GM21723 (cell line): ENCODE measurements around the gene ZNF511.
"Not testable (repeated sequence)": the region's sequence is repeated elsewhere in the genome, so short reads cannot be mapped to it uniquely, and the experiment has no call there.

Source experiments
- ATAC-seq: cut with Tn5 transposase; IDR thresholded peaks from one replicate; pipeline ENCODE4 v1.9.1; 2021; ENCODE audit warnings: mild to moderate bottlenecking, moderate library complexity; ENCODE audit not compliant: unreplicated experiment

ZNF511 gene

GRCh38 chr10:133308421-133309099 lies at the start of gene ZNF511, which contains the start of gene TUBGCP2:
Gene ZNF511, plus strand, starts transcription at chr10:133308914. Its CDS starts 30 bp downstream, at chr10:133308944.
Gene TUBGCP2, minus strand, starts transcription at chr10:133308872. Its CDS starts 5,931 bp downstream, at chr10:133302941.
- peak; percentile 82 for ATAC-seq

GRCh38 chr10:133259602-133259989 lies 49.1 kb upstream of the ZNF511 start:
- no peak for ATAC-seq

GRCh38 chr10:133260895-133261725 lies 47.6 kb upstream of the ZNF511 start:
- ATAC-seq = peak; percentile 58

- peak; percentile 50 for ATAC-seq
These were observed 46.9 kb upstream of the ZNF511 start for GRCh38 chr10:133261726-133262325.

- no peak for ATAC-seq
These were observed 46.0 kb upstream of the ZNF511 start for GRCh38 chr10:133262696-133263095.

- no peak for ATAC-seq
These were observed 45.0 kb upstream of the ZNF511 start for GRCh38 chr10:133263674-133264073.

GRCh38 chr10:133264461-133264860 lies 44.3 kb upstream of the ZNF511 start:
- ATAC-seq = no peak

- ATAC-seq = not testable (repeated sequence)
These were observed 43.7 kb upstream of the ZNF511 start for GRCh38 chr10:133265052-133265451.

GRCh38 chr10:133266056-133266795 lies 42.5 kb upstream of the ZNF511 start:
- ATAC-seq = no peak

GRCh38 chr10:133267293-133267692 lies 41.4 kb upstream of the ZNF511 start:
- no peak for ATAC-seq

GRCh38 chr10:133267829-133268228 lies 40.9 kb upstream of the ZNF511 start:
- ATAC-seq = no peak

- no peak for ATAC-seq
These were observed 40.2 kb upstream of the ZNF511 start for GRCh38 chr10:133268532-133268931.

- ATAC-seq = no peak
These were observed 39.3 kb upstream of the ZNF511 start for GRCh38 chr10:133269367-133269766.

GRCh38 chr10:133270204-133270603 lies 38.5 kb upstream of the ZNF511 start:
- ATAC-seq = no peak

GRCh38 chr10:133270773-133271297 lies 37.9 kb upstream of the ZNF511 start:
- ATAC-seq = no peak

GRCh38 chr10:133271521-133272300 lies 37.0 kb upstream of the ZNF511 start:
- no peak for ATAC-seq

GRCh38 chr10:133272301-133272963 lies 36.3 kb upstream of the ZNF511 start:
- ATAC-seq = no peak

GRCh38 chr10:133272964-133273420 lies 35.7 kb upstream of the ZNF511 start:
- no peak for ATAC-seq

- no peak for ATAC-seq
These were observed 35.1 kb upstream of the ZNF511 start for GRCh38 chr10:133273534-133274143.
